IPS-15b (cell line): Measurements from ENCODE around the gene APOL2.
"Not testable (repeated sequence)": the region's sequence is repeated elsewhere in the genome, so short reads cannot be mapped to it uniquely, and the experiment has no call there.

Experiments used
- H3K27me3 ChIP-seq: one replicate; pipeline ENCODE4 v1.6.1; 2013; ENCODE audit warnings: low read length; ENCODE audit not compliant: control insufficient read depth, insufficient read depth
- H3K36me3 ChIP-seq: one replicate; pipeline ENCODE4 v1.6.1; 2013; ENCODE audit warnings: low read length; ENCODE audit not compliant: control insufficient read depth, insufficient read depth
- H3K4me1 ChIP-seq: one replicate; pipeline ENCODE4 v1.6.1; 2013; ENCODE audit warnings: mild to moderate bottlenecking, low read length; ENCODE audit not compliant: control insufficient read depth, insufficient read depth
- H3K4me3 ChIP-seq: one replicate; pipeline ENCODE4 v1.5.1; 2013; ENCODE audit warnings: low read depth, low read length
- H3K9ac ChIP-seq: one replicate; pipeline ENCODE4 v1.6.1; 2013; ENCODE audit warnings: low read depth, mild to moderate bottlenecking, low read length
- H3K9me3 ChIP-seq: one replicate; pipeline ENCODE4 v1.6.1; 2013; ENCODE audit warnings: mild to moderate bottlenecking, low read length; ENCODE audit not compliant: control insufficient read depth, insufficient read depth

Gene APOL2

GRCh38 chr22:36235585-36235984 is 3.7 kb downstream of the APOL2 start:
- no peaks in the 10 kb centered on the region for H3K27me3 ChIP-seq
- peaks cover 13% of the 10 kb centered on the region for H3K4me1 ChIP-seq
- no peaks in the 10 kb centered on the region for H3K36me3 ChIP-seq
- no peak overlapping the region for H3K4me3 ChIP-seq
- no peak overlapping the region for H3K9ac ChIP-seq
- no peaks in the 10 kb centered on the region for H3K9me3 ChIP-seq

DNA sequence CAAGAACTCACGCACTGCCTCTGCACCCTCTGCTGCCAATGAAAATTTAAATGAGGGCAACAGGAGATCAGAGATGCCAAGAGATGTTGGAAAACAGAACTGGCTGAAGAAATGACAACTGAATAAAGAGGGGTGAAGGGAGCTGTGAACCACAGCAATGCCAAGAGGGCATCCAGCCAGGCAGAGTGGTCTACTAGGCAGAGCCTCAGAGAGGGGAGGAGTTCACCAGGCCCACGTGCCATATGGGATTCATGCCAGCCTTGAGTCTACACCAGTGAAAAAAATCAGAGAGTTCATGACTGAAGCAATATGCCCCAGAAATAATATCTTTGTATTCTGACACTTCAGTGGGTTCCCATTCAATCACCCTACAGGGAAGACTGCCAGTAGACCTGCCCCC is 4.4 kb downstream of the APOL2 start:
- Histone ChIP-seq H3K9ac (no peak overlapping the region), H3K36me3 (no peaks in the 10 kb centered on the region), H3K4me1 (peaks cover 11% of the 10 kb centered on the region), H3K9me3 (no peaks in the 10 kb centered on the region), H3K27me3 (no peaks in the 10 kb centered on the region), H3K4me3 (no peak overlapping the region)

GRCh38 chr22:36234213-36234612 is 5.1 kb downstream of the APOL2 start:
- Histone ChIP-seq H3K36me3 (no peaks in the 10 kb centered on the region), H3K9ac (no peak overlapping the region), H3K4me1 (peaks cover 6% of the 10 kb centered on the region), H3K4me3 (no peak overlapping the region), H3K27me3 (no peaks in the 10 kb centered on the region), H3K9me3 (no peaks in the 10 kb centered on the region)

GRCh38 chr22:36233796-36234195 is 5.5 kb downstream of the APOL2 start:
- Histone ChIP-seq H3K27me3 (no peaks in the 10 kb centered on the region), H3K36me3 (no peaks in the 10 kb centered on the region), H3K4me1 (peaks cover 3% of the 10 kb centered on the region), H3K9me3 (no peaks in the 10 kb centered on the region), H3K9ac (no peak overlapping the region), H3K4me3 (no peak overlapping the region)

DNA sequence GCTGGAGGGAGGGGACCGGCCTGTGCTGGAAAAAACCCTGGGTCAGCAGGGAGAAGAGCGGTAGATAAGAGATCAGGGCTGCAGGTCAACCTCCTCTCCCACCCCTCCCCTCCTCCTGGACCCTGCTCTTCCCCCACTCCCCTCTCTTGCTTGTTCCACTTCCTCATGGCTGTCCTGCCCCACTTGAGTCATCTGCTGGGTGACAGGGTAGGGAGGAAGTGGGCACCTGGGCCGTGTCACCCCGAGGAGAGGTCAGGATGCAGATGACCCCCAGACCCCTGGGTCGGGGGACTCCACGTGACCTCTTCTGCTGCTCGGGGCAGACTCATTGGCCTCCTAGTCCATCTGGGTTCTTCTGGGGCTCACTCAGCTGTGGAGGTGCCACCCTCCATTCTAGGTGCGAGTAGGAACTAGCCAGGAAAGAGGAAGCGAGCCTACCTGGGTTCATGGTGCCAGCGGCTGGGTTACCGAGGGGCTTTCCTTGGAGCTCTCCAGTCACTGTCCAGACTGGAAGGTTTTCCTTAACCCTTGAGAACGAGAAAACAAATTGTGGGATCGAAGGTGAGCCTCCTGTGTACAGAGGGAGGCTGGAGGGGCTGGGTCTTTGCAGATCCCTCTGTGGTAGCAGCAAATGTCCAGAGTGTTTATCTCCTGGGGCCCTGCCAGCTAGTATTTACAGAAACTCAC is 6.5 kb downstream of the APOL2 start:
- peaks cover 2% of the 10 kb centered on the region for H3K36me3 ChIP-seq
- no peaks in the 10 kb centered on the region for H3K4me1 ChIP-seq
- no peak overlapping the region for H3K4me3 ChIP-seq
- H3K27me3 ChIP-seq, result no peaks in the 10 kb centered on the region
- no peaks in the 10 kb centered on the region for H3K9me3 ChIP-seq
- H3K9ac ChIP-seq, result no peak overlapping the region

- H3K4me3 ChIP-seq, H3K9ac ChIP-seq, H3K36me3 ChIP-seq, H3K9me3 ChIP-seq, H3K4me1 ChIP-seq, H3K27me3 ChIP-seq: not testable (repeated sequence)
Observed at GRCh38 chr22:36231051-36231450, 8.3 kb downstream of the APOL2 start.

- not testable (repeated sequence) for H3K4me1 ChIP-seq, H3K9me3 ChIP-seq, H3K4me3 ChIP-seq, H3K27me3 ChIP-seq, H3K9ac ChIP-seq, H3K36me3 ChIP-seq
Observed at GRCh38 chr22:36229649-36230048, 9.7 kb downstream of the APOL2 start.

DNA sequence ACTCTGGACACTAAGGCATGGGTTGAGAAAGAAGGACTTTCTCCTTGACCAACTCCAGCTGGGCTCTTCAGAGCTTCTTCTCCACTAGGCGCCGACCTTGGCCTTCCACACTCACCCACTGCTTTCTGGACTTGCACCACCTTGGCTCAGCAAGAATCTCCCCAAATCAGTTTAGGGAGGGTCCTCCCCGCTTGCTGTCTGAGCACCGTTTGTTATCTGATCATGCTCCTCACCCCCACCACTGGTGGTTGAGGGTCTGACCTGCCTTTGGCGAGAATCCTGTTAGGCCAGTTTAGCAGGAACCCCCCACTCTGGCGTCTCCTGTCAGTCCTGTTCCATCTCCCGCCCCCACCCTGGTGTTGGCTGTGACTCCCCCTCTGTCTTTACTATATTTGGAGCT is 10.4 kb downstream of the APOL2 start:
- Histone ChIP-seq H3K4me1 (no peaks in the 10 kb centered on the region), H3K9me3 (no peaks in the 10 kb centered on the region), H3K36me3 (peaks cover 8% of the 10 kb centered on the region), H3K27me3 (no peaks in the 10 kb centered on the region), H3K4me3 (no peak overlapping the region), H3K9ac (no peak overlapping the region)

- H3K9me3 ChIP-seq, H3K4me3 ChIP-seq, H3K9ac ChIP-seq, H3K27me3 ChIP-seq, H3K36me3 ChIP-seq, H3K4me1 ChIP-seq: not testable (repeated sequence)
Observed at GRCh38 chr22:36228369-36228768, 11.0 kb downstream of the APOL2 start.

DNA sequence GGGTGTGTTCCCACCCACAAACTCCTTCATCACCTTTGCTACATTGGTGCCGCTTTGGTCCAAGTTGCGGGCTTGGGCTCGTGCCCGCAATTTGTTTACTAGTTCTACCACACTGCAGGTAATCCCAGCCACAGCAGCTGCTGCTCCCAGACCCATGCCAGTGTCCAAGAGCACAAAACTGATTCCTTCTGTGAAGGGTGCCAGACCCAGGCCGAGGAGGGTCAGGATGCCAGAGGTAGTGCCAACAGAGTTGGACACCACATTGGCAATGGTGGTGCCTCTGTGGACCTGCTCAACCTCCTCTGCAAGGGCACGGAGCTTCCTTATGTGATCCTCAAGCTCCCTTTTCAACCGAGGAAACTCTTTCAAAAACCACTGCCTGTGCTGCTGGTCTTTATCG is 11.5 kb downstream of the APOL2 start:
- no peaks in the 10 kb centered on the region for H3K27me3 ChIP-seq
- no peak overlapping the region for H3K4me3 ChIP-seq
- no peaks in the 10 kb centered on the region for H3K4me1 ChIP-seq
- H3K36me3 ChIP-seq, result peaks cover 8% of the 10 kb centered on the region
- no peak overlapping the region for H3K9ac ChIP-seq
- no peaks in the 10 kb centered on the region for H3K9me3 ChIP-seq

- no peaks in the 10 kb centered on the region for H3K27me3 ChIP-seq
- peaks cover 8% of the 10 kb centered on the region for H3K36me3 ChIP-seq
- H3K4me3 ChIP-seq, result no peak overlapping the region
- no peaks in the 10 kb centered on the region for H3K9me3 ChIP-seq
- H3K4me1 ChIP-seq, result no peaks in the 10 kb centered on the region
- H3K9ac ChIP-seq, result no peak overlapping the region
Observed at GRCh38 chr22:36227396-36227795, 11.9 kb downstream of the APOL2 start.

DNA sequence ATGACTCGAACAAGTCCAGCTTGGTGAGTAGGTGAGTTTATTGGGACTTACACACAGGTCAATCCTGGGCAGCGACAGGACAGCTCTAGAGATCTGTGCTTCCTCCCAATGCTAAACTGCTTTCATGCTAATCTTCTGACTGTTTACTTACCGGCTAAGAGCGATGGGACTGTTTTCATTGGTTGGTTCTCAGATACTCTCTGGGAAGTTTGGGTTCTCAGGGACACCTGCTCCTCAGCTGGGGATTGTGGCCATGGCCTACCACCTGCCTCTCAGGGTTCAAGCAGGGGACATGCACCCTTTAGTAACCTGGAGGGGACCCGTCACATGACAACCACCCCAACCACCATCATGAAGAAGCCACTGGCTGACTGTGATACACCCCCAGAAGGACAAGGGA is 13.1 kb downstream of the APOL2 start:
- Histone ChIP-seq H3K9ac (no peak overlapping the region), H3K4me1 (no peaks in the 10 kb centered on the region), H3K27me3 (no peaks in the 10 kb centered on the region), H3K36me3 (peaks cover 8% of the 10 kb centered on the region), H3K4me3 (no peak overlapping the region), H3K9me3 (no peaks in the 10 kb centered on the region)
